GM08714 (cell line): ENCODE data around the gene PSRC1.

ENCODE experiments used
- H3K4me3 ChIP-seq: fragments of 200-500 bp; sonication (Bioruptor generic); 2 replicates; pipeline ENCODE4 v1.5.1; 2014; ENCODE audit warnings: mild to moderate bottlenecking, low read length, inconsistent platforms
- ZNF274 ChIP-seq: IDR thresholded peaks from 2 replicates; pipeline ENCODE4 v1.6.1; 2012; ENCODE audit warnings: mild to moderate bottlenecking, low read depth, low read length

Gene PSRC1

GRCh38 chr1:109270623-109271317, 12.2 kb downstream of the PSRC1 start:
- no peak for TF ChIP-seq ZNF274
- no peak overlapping the region for H3K4me3 ChIP-seq

GRCh38 chr1:109269981-109270622, 12.8 kb downstream of the PSRC1 start:
- no peak for TF ChIP-seq ZNF274
- no peak overlapping the region for H3K4me3 ChIP-seq

- TF ChIP-seq ZNF274 = no peak
- H3K4me3 ChIP-seq = no peak overlapping the region
These were observed 13.5 kb downstream of the PSRC1 start for GRCh38 chr1:109269212-109269980.

- no peak overlapping the region for H3K4me3 ChIP-seq
- no peak for TF ChIP-seq ZNF274
These were observed 14.3 kb downstream of the PSRC1 start for GRCh38 chr1:109268431-109269211.

- no peak overlapping the region for H3K4me3 ChIP-seq
- TF ChIP-seq ZNF274 = no peak
These were observed 15.1 kb downstream of the PSRC1 start for GRCh38 chr1:109267743-109268300.

- TF ChIP-seq ZNF274 = no peak
- H3K4me3 ChIP-seq = no peak overlapping the region
These were observed 16.0 kb downstream of the PSRC1 start for GRCh38 chr1:109266965-109267364.

- no peak for TF ChIP-seq ZNF274
These were observed 17.1 kb downstream of the PSRC1 start for GRCh38 chr1:109265741-109266330.

GRCh38 chr1:109265016-109265415, 17.9 kb downstream of the PSRC1 start:
- TF ChIP-seq ZNF274 = no peak
- H3K4me3 ChIP-seq = no peak overlapping the region

More at GRCh38 chr1:109265741-109266330, 17.1 kb downstream of the PSRC1 start:
- H3K4me3 ChIP-seq = no peak overlapping the region

- no peak for TF ChIP-seq ZNF274
- H3K4me3 ChIP-seq = no peak overlapping the region
These were observed 18.6 kb downstream of the PSRC1 start for GRCh38 chr1:109264379-109264755.

GRCh38 chr1:109263597-109264378, 19.2 kb downstream of the PSRC1 start:
- no peak for TF ChIP-seq ZNF274
- no peak overlapping the region for H3K4me3 ChIP-seq

GRCh38 chr1:109263234-109263596, 19.7 kb downstream of the PSRC1 start:
- H3K4me3 ChIP-seq = no peak overlapping the region
- no peak for TF ChIP-seq ZNF274

GRCh38 chr1:109262231-109263055, 20.5 kb downstream of the PSRC1 start:
- no peak for TF ChIP-seq ZNF274

More at GRCh38 chr1:109262231-109263055, 20.5 kb downstream of the PSRC1 start:
- H3K4me3 ChIP-seq = no peak overlapping the region
